GM19463 (cell line): ENCODE results near the gene NTRK2.

Experiments
- ATAC-seq: cut with Tn5 transposase; IDR thresholded peaks from one replicate; pipeline ENCODE4 v1.9.1; 2021; ENCODE audit warnings: mild to moderate bottlenecking, moderate library complexity; ENCODE audit not compliant: unreplicated experiment

Gene NTRK2

GRCh38 chr9:84959339-84959738 is 289.8 kb downstream of the NTRK2 start:
- no peak for ATAC-seq

GRCh38 chr9:84966876-84967830 is 297.6 kb downstream of the NTRK2 start:
- no peak for ATAC-seq

GRCh38 chr9:84969084-84969483 is 299.6 kb downstream of the NTRK2 start:
- ATAC-seq = no peak

GRCh38 chr9:84969736-84970135 is 300.2 kb downstream of the NTRK2 start:
- ATAC-seq = no peak

GRCh38 chr9:84970432-84970831 is 300.9 kb downstream of the NTRK2 start:
- ATAC-seq = no peak

GRCh38 chr9:84971571-84971970 is 302.0 kb downstream of the NTRK2 start:
- no peak for ATAC-seq

GRCh38 chr9:84974258-84974657 is 304.7 kb downstream of the NTRK2 start:
- no peak for ATAC-seq

GRCh38 chr9:84974855-84975254 is 305.3 kb downstream of the NTRK2 start:
- ATAC-seq = no peak

GRCh38 chr9:84975926-84976325 is 306.4 kb downstream of the NTRK2 start:
- no peak for ATAC-seq

GRCh38 chr9:84978661-84979060 is 309.1 kb downstream of the NTRK2 start:
- no peak for ATAC-seq

- ATAC-seq = no peak
Observed at GRCh38 chr9:84983749-84984148, 314.2 kb downstream of the NTRK2 start.

GRCh38 chr9:84988621-84989020 is 319.1 kb downstream of the NTRK2 start:
- no peak for ATAC-seq

GRCh38 chr9:84990416-84990815 is 320.9 kb downstream of the NTRK2 start:
- ATAC-seq = no peak

- no peak for ATAC-seq
Observed at GRCh38 chr9:84990850-84991513, 321.5 kb downstream of the NTRK2 start.

- ATAC-seq = no peak
Observed at GRCh38 chr9:84991514-84991870, 322.0 kb downstream of the NTRK2 start.

GRCh38 chr9:84992381-84992780 is 322.9 kb downstream of the NTRK2 start:
- ATAC-seq = no peak

- ATAC-seq = no peak
Observed at GRCh38 chr9:84993105-84993504, 323.6 kb downstream of the NTRK2 start.

- no peak for ATAC-seq
Observed at GRCh38 chr9:84996029-84996428, 326.5 kb downstream of the NTRK2 start.

- no peak for ATAC-seq
Observed at GRCh38 chr9:84996716-84997115, 327.2 kb downstream of the NTRK2 start.

- no peak for ATAC-seq
Observed at GRCh38 chr9:84997472-84997871, 327.9 kb downstream of the NTRK2 start.

GRCh38 chr9:84998639-84999038 is 329.1 kb downstream of the NTRK2 start:
- ATAC-seq = no peak

- no peak for ATAC-seq
Observed at GRCh38 chr9:84999788-85000187, 330.3 kb downstream of the NTRK2 start.
